Esophagus (tissue), 2 donors: ENCODE measurements around the gene NOX1. TPM values are rescaled to one million over a fixed set of nuclear protein-coding genes. Genes with fewer than 3 reads are reported as not detected.
A peak's percentile ranks its signal among the peaks of the same experiment; 100 is the strongest.
"Not testable (repeated sequence)": the region's sequence is repeated elsewhere in the genome, so short reads cannot be mapped to it uniquely, and the experiment has no call there.

ENCODE experiments used
- H3K27ac ChIP-seq, 2 donors: one replicate each; pipeline ENCODE4 v1.5.1; 2013; ENCODE audit warnings: low read depth in 2 of 2, mild to moderate bottlenecking in 2 of 2, inconsistent platforms in 1 of 2, low read length in 1 of 2, moderate library complexity in 1 of 2
- H3K27me3 ChIP-seq, 2 donors: one replicate each; pipeline ENCODE4 v1.6.1; 2013; ENCODE audit warnings: low read length in 2 of 2, control low read depth in 1 of 2, mild to moderate bottlenecking in 1 of 2; ENCODE audit not compliant: insufficient read depth in 2 of 2, control insufficient read depth in 1 of 2
- H3K36me3 ChIP-seq, 2 donors: one replicate each; pipeline ENCODE4 v1.6.1; 2013; ENCODE audit warnings: low read length in 1 of 2; ENCODE audit not compliant: control insufficient read depth in 2 of 2, insufficient read depth in 2 of 2
- H3K4me1 ChIP-seq, 2 donors: one replicate each; pipeline ENCODE4 v1.6.1; 2013; ENCODE audit warnings: low read length in 1 of 2; ENCODE audit not compliant: control insufficient read depth in 2 of 2, insufficient read depth in 2 of 2
- H3K4me3 ChIP-seq, 2 donors: one replicate each; pipeline ENCODE4 v1.5.1; 2013; ENCODE audit warnings: low read length in 2 of 2, mild to moderate bottlenecking in 2 of 2, low read depth in 1 of 2, moderate library complexity in 1 of 2
- H3K9me3 ChIP-seq, 2 donors: one replicate each; pipeline ENCODE4 v1.6.1; 2013; ENCODE audit warnings: mild to moderate bottlenecking in 2 of 2, low read depth in 1 of 2, low read length in 1 of 2, moderate library complexity in 1 of 2; ENCODE audit not compliant: control insufficient read depth in 2 of 2, insufficient read depth in 1 of 2
- WGBS, 2 donors: extraction: QIAGEN DNeasy Blood & Tissue Kit; methylation state at CpG; one replicate each; pipeline ENCODE4 v1.1.7; 2013; 5-methylcytosine and 5-hydroxymethylcytosine counted together
- polyA plus RNA-seq, 2 donors: library from polyadenylated mRNA; stranded (reverse); fragments of 200-250 nt; gene quantifications; one replicate each; pipeline ENCODE4 v1.2.3, GENCODE V29; 2013
- donor health status: healthy with polysubstance abuse.
- donor health status: Bipolar disorder and iron deficiency.

Gene NOX1
- polyA plus RNA-seq, 2 donors, result 0.02 to 0.10 TPM

- H3K4me1 ChIP-seq, result no peaks in the 10 kb centered on the region
- no peak overlapping the region for H3K4me3 ChIP-seq
- H3K27ac ChIP-seq, result no peak overlapping the region
- H3K36me3 ChIP-seq, result peaks cover 0 to 18% of the 10 kb centered on the region in 2 donors
- H3K9me3 ChIP-seq, result peaks cover 0 to 3% of the 10 kb centered on the region in 2 donors
- 70 to 79% methylated on average over 5 of the region's 5 CpGs for WGBS, 2 donors
- no peaks in the 10 kb centered on the region for H3K27me3 ChIP-seq
These were observed 44.0 kb downstream of the NOX1 start for GRCh38 chrX:100830143-100830542.

- Histone ChIP-seq H3K4me1 (no peaks in the 10 kb centered on the region), H3K9me3 (peaks cover 0 to 3% of the 10 kb centered on the region in 2 donors), H3K4me3 (no peak overlapping the region), H3K27ac (no peak overlapping the region), H3K36me3 (peaks cover 0 to 18% of the 10 kb centered on the region in 2 donors), H3K27me3 (no peaks in the 10 kb centered on the region)
- WGBS, 2 donors, result 36 to 57% methylated on average over 2 of the region's 2 CpGs
These were observed 44.4 kb downstream of the NOX1 start for GRCh38 chrX:100829730-100830129.

GRCh38 chrX:100819837-100820666 is 54.1 kb downstream of the NOX1 start, which contains the start of gene CSTF2:
TSS of gene CSTF2 (plus strand) at chrX:100820391. CDS start at chrX:100820417, 26 bp downstream.
- Histone ChIP-seq H3K4me1 (no peaks in the 10 kb centered on the region), H3K27ac (peak within 1 kb of the TSS; percentile 68 to 81), H3K9me3 (peaks cover 0 to 4% of the 10 kb centered on the region in 2 donors), H3K4me3 (peak within 1 kb of the TSS; percentile 56 to 75), H3K27me3 (peaks cover 0 to 5% of the 10 kb centered on the region in 2 donors), H3K36me3 (peaks cover 0 to 2% of the 10 kb centered on the region in 2 donors)
- 1 to 27% methylated on average over 49 of the region's 49 CpGs for WGBS, 2 donors

GRCh38 chrX:100819534-100819836 is 54.7 kb downstream of the NOX1 start:
- H3K36me3 ChIP-seq, result peaks cover 0 to 2% of the 10 kb centered on the region in 2 donors
- H3K27me3 ChIP-seq, result peaks cover 0 to 5% of the 10 kb centered on the region in 2 donors
- no peaks in the 10 kb centered on the region for H3K4me1 ChIP-seq
- peaks cover 0 to 4% of the 10 kb centered on the region in 2 donors for H3K9me3 ChIP-seq
- H3K27ac ChIP-seq, result peak overlapping the region; percentile 68 to 81
- peak overlapping the region; percentile 56 to 75 for H3K4me3 ChIP-seq
- 11 to 42% methylated on average over 15 of the region's 15 CpGs for WGBS, 2 donors

GRCh38 chrX:100817340-100817739 is 56.8 kb downstream of the NOX1 start:
- H3K27ac ChIP-seq, result no peak overlapping the region
- no peaks in the 10 kb centered on the region for H3K36me3 ChIP-seq
- H3K4me3 ChIP-seq, result no peak overlapping the region
- no peaks in the 10 kb centered on the region for H3K4me1 ChIP-seq
- peaks cover 0 to 5% of the 10 kb centered on the region in 2 donors for H3K27me3 ChIP-seq
- 56 to 80% methylated on average over 2 of the region's 2 CpGs for WGBS, 2 donors
- H3K9me3 ChIP-seq, result peaks cover 0 to 4% of the 10 kb centered on the region in 2 donors

GRCh38 chrX:100812216-100813158 is 61.7 kb downstream of the NOX1 start:
- peak overlapping the region; percentile 60 to 70 for H3K27ac ChIP-seq
- H3K4me3 ChIP-seq, result no peak overlapping the region
- no peaks in the 10 kb centered on the region for H3K36me3 ChIP-seq
- H3K9me3 ChIP-seq, result no peaks in the 10 kb centered on the region
- no peaks in the 10 kb centered on the region for H3K4me1 ChIP-seq
- WGBS, 2 donors, result 31 to 42% methylated on average over 12 of the region's 12 CpGs
- peaks cover 0 to 5% of the 10 kb centered on the region in 2 donors for H3K27me3 ChIP-seq

- H3K36me3 ChIP-seq, H3K27me3 ChIP-seq, H3K4me1 ChIP-seq, H3K4me3 ChIP-seq, H3K9me3 ChIP-seq, H3K27ac ChIP-seq: not testable (repeated sequence)
- 76 to 79% methylated on average over 7 of the region's 7 CpGs for WGBS, 2 donors
These were observed 65.9 kb downstream of the NOX1 start for GRCh38 chrX:100808265-100808664.

GRCh38 chrX:100804780-100805179 is 69.4 kb downstream of the NOX1 start:
- Histone ChIP-seq H3K4me1 (no peaks in the 10 kb centered on the region), H3K4me3 (no peak overlapping the region), H3K27me3 (no peaks in the 10 kb centered on the region), H3K27ac (no peak overlapping the region), H3K36me3 (no peaks in the 10 kb centered on the region), H3K9me3 (no peaks in the 10 kb centered on the region)
- WGBS, 2 donors, result 46 to 72% methylated on average over 1 of the region's 1 CpG

GRCh38 chrX:100802843-100803242 is 71.3 kb downstream of the NOX1 start:
- H3K4me1 ChIP-seq, result no peaks in the 10 kb centered on the region
- H3K27ac ChIP-seq, result no peak overlapping the region
- no peak overlapping the region for H3K4me3 ChIP-seq
- H3K36me3 ChIP-seq, result no peaks in the 10 kb centered on the region
- H3K27me3 ChIP-seq, result peaks cover 0 to 4% of the 10 kb centered on the region in 2 donors
- no peaks in the 10 kb centered on the region for H3K9me3 ChIP-seq
- 73 to 82% methylated on average over 3 of the region's 3 CpGs for WGBS, 2 donors
